ENCODE data around the gene GARNL3. TPM values are rescaled to one million over a fixed set of nuclear protein-coding genes. Genes with fewer than 3 reads are reported as not detected.

The GARNL3 gene
- total and polyA plus RNA-seq, 2 of the 13 experiments (the other 11 are each of a cell fraction or from before 2014, with no cell fraction given): 3.9 to 11.0 TPM

DNA sequence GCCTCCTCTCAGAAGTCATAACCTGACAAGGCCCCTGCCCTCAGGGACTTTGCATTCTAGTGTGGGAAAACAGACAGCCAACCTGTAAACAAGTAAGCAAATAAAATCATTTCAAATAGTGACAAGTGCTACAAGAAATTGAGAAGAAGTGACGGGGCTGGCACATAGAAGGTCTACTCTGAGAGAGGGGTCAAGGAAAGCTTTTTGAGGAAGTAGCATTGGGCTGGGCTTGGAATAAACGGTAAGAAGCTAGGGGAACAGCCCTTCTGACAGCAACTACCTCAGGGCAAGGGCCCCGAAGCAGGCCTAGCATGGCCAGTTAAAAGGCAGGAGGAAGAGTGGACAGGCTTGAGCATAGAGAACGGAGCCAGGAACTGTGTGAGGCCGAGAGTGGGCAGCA, 127.6 kb downstream of the GARNL3 start:
- no peak for ATAC-seq
- WGBS (ENCODE audit: low lambda C conversion rate): 87% methylated on average over 5 of the region's 5 CpGs
- in situ Hi-C loops (cut with HindIII; ENCODE audit: extremely low pct_ligation_motif_present, low pct_unique_long_range_greater_than_20kb): no loop called here
- intact Hi-C loops (cut with micrococcal nuclease; ENCODE audit: unreplicated experiment): loop anchor here (5.0 to 10.0 kb wide), 2 partner anchors 47 to 60 kb away; partner anchors contain the start of genes LRSAM1 and RPL12
- no peaks in the 10 kb centered on the region for H3K27me3 ChIP-seq (ENCODE audit: control insufficient read depth in 1 of 2, insufficient read depth in 2 of 2, low read length in 2 of 2)
- CTCF ChIA-PET (ENCODE audit: low intra/inter-chr PET ratio, low total read pairs): no interaction called here
- H2AFZ ChIP-seq (ENCODE audit: low read length): no peak overlapping the region
- POLR2A ChIA-PET: interaction anchor here (1.0 to 1.4 kb wide), 2 partner anchors 11 to 31 kb away, joined by 3 read pairs; no protein-coding TSS in a partner anchor
- H3K36me3 ChIP-seq (replicated peaks in 1 of 2; ENCODE audit: control insufficient read depth in 1 of 2, insufficient read depth in 2 of 2, low read length in 2 of 2): no peaks in the 10 kb centered on the region
- H3K4me1 ChIP-seq (ENCODE audit: insufficient read depth, low read length): peaks cover 90% of the 10 kb centered on the region
- H3K79me2 ChIP-seq (ENCODE audit: insufficient read depth, low read length): no peaks in the 10 kb centered on the region
- H3K9me3 ChIP-seq (ENCODE audit: low read length): no peaks in the 10 kb centered on the region
- peak overlapping the region; percentile 35 for H3K27ac ChIP-seq (ENCODE audit: extremely low read length, insufficient read depth, low read length)
- no TSS peak for BruUV-seq (replicated peaks)
- H3K9ac ChIP-seq (ENCODE audit: insufficient read depth, low read depth, low read length): no peak overlapping the region
- no peak for FAIRE-seq
- H3K4me3 ChIP-seq (replicated peaks in 1 of 3; ENCODE audit: insufficient read depth in 1 of 3, low read depth in 2 of 3, low read length in 3 of 3): no peak overlapping the region
- no peak for DNase-seq (ENCODE audit: low spot score)
- no peak overlapping the region for H3K4me2 ChIP-seq (ENCODE audit: low read depth, low read length)
- H4K20me1 ChIP-seq (ENCODE audit: insufficient read depth, low read length): no peaks in the 10 kb centered on the region
- TF ChIP-seq, protein P1, sequence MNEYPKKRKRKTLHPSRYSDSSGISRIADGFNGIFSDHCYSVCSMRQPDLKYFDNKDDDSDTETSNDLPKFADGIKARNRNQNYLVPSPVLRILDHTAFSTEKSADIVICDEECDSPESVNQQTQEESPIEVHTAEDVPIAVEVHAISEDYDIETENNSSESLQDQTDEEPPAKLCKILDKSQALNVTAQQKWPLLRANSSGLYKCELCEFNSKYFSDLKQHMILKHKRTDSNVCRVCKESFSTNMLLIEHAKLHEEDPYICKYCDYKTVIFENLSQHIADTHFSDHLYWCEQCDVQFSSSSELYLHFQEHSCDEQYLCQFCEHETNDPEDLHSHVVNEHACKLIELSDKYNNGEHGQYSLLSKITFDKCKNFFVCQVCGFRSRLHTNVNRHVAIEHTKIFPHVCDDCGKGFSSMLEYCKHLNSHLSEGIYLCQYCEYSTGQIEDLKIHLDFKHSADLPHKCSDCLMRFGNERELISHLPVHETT (CRISPR knock-in tag; conservative IDR thresholded peaks at IDR 0.05): no peak
- TF ChIP-seq KDM6A (CRISPR knock-in tag; IDR thresholded peaks at IDR 0.05; ENCODE audit: low read depth) (no peak), KLF12 (CRISPR knock-in tag; IDR thresholded peaks at IDR 0.05; ENCODE audit: borderline replicate concordance) (no peak), RFX5 (IDR thresholded peaks at IDR 0.05; ENCODE audit: low read depth, low read length) (no peak), ZNF451 (CRISPR knock-in tag; IDR thresholded peaks at IDR 0.05) (no peak), GABPB1 (CRISPR knock-in tag; IDR thresholded peaks at IDR 0.05) (no peak), SRSF1 (optimal IDR thresholded peaks at IDR 0.05; ENCODE audit: low read depth, low read length) (no peak)
- TF ChIP-seq, protein P2, sequence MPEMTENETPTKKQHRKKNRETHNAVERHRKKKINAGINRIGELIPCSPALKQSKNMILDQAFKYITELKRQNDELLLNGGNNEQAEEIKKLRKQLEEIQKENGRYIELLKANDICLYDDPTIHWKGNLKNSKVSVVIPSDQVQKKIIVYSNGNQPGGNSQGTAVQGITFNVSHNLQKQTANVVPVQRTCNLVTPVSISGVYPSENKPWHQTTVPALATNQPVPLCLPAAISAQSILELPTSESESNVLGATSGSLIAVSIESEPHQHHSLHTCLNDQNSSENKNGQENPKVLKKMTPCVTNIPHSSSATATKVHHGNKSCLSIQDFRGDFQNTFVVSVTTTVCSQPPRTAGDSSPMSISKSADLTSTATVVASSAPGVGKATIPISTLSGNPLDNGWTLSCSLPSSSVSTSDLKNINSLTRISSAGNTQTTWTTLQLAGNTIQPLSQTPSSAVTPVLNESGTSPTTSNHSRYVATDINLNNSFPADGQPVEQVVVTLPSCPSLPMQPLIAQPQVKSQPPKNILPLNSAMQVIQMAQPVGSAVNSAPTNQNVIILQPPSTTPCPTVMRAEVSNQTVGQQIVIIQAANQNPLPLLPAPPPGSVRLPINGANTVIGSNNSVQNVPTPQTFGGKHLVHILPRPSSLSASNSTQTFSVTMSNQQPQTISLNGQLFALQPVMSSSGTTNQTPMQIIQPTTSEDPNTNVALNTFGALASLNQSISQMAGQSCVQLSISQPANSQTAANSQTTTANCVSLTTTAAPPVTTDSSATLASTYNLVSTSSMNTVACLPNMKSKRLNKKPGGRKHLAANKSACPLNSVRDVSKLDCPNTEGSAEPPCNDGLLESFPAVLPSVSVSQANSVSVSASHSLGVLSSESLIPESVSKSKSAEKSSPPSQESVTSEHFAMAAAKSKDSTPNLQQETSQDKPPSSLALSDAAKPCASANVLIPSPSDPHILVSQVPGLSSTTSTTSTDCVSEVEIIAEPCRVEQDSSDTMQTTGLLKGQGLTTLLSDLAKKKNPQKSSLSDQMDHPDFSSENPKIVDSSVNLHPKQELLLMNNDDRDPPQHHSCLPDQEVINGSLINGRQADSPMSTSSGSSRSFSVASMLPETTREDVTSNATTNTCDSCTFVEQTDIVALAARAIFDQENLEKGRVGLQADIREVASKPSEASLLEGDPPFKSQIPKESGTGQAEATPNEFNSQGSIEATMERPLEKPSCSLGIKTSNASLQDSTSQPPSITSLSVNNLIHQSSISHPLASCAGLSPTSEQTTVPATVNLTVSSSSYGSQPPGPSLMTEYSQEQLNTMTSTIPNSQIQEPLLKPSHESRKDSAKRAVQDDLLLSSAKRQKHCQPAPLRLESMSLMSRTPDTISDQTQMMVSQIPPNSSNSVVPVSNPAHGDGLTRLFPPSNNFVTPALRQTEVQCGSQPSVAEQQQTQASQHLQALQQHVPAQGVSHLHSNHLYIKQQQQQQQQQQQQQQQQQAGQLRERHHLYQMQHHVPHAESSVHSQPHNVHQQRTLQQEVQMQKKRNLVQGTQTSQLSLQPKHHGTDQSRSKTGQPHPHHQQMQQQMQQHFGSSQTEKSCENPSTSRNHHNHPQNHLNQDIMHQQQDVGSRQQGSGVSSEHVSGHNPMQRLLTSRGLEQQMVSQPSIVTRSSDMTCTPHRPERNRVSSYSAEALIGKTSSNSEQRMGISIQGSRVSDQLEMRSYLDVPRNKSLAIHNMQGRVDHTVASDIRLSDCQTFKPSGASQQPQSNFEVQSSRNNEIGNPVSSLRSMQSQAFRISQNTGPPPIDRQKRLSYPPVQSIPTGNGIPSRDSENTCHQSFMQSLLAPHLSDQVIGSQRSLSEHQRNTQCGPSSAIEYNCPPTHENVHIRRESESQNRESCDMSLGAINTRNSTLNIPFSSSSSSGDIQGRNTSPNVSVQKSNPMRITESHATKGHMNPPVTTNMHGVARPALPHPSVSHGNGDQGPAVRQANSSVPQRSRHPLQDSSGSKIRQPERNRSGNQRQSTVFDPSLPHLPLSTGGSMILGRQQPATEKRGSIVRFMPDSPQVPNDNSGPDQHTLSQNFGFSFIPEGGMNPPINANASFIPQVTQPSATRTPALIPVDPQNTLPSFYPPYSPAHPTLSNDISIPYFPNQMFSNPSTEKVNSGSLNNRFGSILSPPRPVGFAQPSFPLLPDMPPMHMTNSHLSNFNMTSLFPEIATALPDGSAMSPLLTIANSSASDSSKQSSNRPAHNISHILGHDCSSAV (CRISPR knock-in tag; IDR thresholded peaks at IDR 0.05; ENCODE audit: borderline replicate concordance): no peak
- TF ChIP-seq, protein P3, sequence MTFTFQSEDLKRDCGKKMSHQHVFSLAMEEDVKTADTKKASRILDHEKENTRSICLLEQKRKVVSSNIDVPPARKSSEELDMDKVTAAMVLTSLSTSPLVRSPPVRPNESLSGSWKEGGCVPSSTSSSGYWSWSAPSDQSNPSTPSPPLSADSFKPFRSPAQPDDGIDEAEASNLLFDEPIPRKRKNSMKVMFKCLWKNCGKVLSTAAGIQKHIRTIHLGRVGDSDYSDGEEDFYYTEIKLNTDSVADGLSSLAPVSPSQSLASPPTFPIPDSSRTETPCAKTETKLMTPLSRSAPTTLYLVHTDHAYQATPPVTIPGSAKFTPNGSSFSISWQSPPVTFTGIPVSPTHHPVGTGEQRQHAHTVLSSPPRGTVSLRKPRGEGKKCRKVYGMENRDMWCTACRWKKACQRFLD (CRISPR knock-in tag; IDR thresholded peaks at IDR 0.05; ENCODE audit: borderline replicate concordance): no peak
- TF ChIP-seq, protein P4, sequence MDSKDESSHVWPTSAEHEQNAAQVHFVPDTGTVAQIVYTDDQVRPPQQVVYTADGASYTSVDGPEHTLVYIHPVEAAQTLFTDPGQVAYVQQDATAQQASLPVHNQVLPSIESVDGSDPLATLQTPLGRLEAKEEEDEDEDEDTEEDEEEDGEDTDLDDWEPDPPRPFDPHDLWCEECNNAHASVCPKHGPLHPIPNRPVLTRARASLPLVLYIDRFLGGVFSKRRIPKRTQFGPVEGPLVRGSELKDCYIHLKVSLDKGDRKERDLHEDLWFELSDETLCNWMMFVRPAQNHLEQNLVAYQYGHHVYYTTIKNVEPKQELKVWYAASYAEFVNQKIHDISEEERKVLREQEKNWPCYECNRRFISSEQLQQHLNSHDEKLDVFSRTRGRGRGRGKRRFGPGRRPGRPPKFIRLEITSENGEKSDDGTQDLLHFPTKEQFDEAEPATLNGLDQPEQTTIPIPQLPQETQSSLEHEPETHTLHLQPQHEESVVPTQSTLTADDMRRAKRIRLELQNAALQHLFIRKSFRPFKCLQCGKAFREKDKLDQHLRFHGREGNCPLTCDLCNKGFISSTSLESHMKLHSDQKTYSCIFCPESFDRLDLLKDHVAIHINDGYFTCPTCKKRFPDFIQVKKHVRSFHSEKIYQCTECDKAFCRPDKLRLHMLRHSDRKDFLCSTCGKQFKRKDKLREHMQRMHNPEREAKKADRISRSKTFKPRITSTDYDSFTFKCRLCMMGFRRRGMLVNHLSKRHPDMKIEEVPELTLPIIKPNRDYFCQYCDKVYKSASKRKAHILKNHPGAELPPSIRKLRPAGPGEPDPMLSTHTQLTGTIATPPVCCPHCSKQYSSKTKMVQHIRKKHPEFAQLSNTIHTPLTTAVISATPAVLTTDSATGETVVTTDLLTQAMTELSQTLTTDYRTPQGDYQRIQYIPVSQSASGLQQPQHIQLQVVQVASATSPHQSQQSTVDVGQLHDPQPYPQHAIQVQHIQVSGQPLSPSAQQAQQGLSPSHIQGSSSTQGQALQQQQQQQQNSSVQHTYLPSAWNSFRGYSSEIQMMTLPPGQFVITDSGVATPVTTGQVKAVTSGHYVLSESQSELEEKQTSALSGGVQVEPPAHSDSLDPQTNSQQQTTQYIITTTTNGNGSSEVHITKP (CRISPR knock-in tag; IDR thresholded peaks at IDR 0.05; ENCODE audit: low read depth): no peak
